Kidney tubule cell (primary cell): ENCODE measurements around the gene DNMT3A.

Source experiments
- DNase-seq: peaks from one replicate; pipeline ENCODE4 v3.0.0-alpha.2; 2018; ENCODE audit warnings: low spot score

The DNMT3A gene

DNA sequence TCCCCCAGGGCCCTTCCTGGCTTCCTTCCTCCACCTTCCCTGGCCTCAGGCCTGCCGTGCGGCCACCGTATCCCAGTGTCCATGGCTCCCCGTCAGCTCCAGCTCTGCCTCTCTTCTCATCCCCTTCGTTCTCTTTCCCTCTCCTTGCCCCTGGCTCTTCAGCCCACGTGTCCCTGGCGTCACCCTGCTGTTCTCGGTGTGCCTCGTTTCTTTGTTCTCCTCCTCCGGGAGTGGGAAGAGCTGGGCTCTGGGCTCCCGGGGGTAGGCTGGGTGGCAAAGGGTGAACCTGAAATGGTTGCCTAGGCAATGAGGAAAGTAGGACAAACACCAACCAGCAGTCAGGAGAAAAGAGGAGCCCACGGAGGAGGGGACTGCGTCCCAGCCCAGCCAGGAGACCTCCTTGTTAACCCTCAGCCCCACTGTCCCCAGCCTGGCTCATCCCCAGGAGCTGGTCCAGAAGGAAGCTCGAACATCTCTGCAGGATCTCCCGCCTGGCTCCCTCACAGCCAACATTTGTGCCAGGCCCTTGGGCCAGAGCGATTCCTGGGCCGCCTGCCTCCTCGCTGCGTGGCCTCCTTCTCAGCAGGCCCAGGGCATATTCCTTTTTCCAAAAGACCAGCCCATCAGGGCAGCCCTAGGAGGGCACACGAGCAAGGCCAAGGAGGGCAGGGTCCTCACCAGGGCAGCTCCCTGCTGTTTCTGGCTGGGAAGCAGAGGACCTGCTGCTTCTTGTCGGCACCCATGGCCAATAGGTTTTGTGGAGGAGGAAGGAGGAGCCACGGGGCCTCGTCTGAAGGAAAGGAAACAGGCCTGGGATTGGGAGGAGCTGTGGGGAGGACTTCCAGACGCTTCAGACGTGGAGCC, 30.9 kb upstream of the DNMT3A start:
- DNase-seq = no peak

DNA sequence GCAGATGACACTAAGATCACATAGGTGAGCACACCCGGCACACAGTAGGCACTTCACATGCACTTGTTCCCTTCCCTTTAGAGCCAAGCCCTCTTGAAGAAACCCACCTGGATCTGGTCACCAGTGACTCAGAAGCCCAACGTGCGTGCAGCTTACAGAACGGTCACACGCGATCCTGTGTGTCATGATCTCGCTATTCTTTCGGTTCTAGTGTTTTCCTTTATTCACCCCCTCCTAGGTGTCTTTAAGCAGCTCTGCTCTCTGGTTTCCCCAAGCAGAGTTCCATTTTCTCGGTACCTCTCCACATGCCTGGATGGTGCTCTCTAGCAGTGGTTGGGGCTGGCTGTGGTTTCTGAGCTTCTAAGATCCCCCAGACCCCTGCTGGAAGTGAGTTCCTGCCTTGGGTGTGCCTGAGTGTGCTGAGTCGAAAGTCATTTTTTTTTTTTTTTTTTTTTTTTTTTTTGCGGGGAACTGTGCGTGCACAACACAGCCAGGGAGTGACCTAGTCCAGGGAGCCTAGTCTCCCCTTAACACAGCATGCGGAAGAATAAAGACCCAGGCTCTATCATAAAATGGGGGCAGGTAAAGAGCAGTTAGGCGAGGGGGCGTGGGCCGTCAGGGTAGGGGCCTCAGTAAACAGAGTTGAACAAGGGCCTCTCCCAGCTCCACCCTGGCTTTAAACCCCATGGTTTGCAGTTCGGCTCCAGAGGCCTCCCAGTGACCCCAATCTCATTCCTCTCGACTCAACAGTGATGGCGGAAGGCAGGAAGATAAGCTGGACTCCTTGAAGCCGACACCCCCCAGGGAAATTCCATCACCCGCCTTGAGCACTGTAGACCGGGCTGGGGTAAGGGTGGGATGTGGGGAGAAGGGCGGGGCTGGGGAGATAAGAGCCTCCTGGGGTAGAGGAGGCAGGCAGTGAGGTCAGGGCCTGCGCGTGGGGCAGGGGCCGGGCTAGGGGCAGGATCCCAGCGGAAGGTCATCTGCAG, 29.8 kb upstream of the DNMT3A start:
- DNase-seq = no peak

DNA sequence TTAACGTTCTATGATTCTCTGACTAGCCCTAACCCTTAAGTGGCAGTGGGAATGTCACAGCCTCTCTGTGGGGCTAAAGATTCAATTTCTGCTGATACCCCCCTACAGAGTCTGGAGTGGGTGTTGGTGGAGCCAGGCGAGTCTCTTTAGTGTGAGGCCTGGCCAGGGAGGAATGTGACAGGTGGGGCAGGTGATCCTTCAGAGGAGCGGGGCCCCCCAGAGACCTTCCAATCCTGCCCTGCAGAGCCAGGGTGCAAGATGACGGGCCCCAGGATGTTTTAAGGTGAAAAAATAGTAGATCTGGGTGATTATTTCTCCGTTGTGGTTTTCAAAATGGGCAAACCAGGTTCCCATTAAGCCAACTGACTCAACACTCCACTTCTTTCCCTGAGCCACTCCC, 28.2 kb upstream of the DNMT3A start:
- DNase-seq = no peak

DNA sequence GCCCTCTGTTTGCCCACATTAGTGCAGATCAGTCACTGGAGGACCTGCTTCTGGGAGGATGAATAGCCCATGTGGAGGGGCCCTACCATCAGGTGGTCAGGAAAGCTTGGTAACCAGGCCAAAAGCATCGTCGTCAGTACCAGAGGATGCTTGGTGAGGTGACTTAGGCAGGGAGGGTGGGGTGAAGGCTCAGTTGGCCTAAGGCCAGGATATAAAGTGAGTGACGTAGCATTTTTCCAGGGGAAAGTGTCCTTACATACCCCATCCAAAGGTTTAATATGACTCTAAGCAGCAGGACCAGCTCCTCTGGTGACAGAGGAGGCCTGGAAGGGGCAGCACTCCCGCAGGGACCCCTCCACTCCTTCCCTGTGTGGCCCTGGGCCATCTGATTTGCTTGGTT, 27.7 kb upstream of the DNMT3A start:
- DNase-seq = no peak

DNA sequence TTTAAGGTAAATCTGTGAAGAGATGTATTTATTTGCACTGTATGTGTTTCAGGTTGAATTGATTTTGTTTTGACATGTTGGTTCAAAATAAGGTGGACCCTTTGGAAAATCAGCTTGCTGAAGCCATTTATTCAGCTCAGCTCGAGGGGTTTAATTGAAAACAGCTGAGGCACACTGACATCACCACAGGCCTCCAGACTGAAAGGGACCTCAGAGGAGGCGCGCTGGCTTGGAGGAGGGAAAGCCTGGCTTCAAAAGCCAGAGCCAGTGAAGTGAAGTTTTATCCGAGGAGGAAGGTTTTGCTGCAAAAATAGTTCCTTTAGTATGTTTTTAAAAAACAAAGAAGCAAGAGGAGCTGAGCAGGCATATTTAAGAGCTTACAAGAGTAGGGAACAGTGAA, 26.9 kb upstream of the DNMT3A start:
- no peak for DNase-seq

DNA sequence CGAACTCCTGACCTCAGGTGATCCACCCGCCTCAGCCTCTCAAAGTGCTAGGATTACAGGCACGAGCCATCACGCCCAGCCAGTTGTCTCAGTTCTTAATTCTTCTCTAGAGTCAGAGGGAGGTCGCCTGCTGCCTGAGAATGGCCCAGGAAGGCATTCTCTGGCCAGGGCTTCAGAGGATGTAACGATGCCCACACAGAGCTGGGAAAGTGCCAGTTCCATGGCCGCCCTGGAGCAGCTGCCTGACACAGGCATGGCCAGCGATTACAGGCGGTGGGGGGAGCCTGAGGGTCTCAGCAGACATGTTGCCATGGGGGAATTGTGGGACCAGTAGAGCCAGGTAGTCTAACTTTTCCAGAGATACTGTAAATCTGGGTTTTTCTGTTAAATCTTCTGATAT, 25.6 kb upstream of the DNMT3A start:
- DNase-seq = no peak

- no peak for DNase-seq
Measured at GRCh38 chr2:25366629-25367028, 24.9 kb upstream of the DNMT3A start.

- peak; percentile 53 for DNase-seq
Measured at GRCh38 chr2:25365241-25365640, 23.5 kb upstream of the DNMT3A start.

DNA sequence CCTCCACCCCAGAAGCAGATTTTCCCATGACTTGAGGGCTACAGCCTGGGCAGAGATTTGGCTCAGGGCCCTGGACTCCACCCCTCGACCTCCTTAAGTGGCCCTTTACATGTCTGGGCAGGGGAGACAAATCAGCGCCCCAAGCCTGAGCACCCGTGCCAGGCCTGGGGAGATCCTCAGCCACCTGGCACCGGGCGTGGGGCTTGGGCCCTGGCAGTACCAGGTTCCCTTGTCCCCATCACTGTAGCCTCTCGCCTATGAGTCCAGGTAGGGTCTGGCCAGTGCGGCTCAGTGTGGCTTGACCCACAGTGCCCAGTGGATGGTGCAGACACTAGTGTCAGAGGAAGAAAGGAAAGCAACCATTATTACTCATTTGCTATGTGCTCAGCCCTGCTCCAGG, 22.0 kb upstream of the DNMT3A start:
- no peak for DNase-seq

GRCh38 chr2:25362434-25363145, 20.9 kb upstream of the DNMT3A start:
- DNase-seq = peak; percentile 49

- DNase-seq = peak; percentile 93
Measured at GRCh38 chr2:25362049-25362433, 20.3 kb upstream of the DNMT3A start.

DNA sequence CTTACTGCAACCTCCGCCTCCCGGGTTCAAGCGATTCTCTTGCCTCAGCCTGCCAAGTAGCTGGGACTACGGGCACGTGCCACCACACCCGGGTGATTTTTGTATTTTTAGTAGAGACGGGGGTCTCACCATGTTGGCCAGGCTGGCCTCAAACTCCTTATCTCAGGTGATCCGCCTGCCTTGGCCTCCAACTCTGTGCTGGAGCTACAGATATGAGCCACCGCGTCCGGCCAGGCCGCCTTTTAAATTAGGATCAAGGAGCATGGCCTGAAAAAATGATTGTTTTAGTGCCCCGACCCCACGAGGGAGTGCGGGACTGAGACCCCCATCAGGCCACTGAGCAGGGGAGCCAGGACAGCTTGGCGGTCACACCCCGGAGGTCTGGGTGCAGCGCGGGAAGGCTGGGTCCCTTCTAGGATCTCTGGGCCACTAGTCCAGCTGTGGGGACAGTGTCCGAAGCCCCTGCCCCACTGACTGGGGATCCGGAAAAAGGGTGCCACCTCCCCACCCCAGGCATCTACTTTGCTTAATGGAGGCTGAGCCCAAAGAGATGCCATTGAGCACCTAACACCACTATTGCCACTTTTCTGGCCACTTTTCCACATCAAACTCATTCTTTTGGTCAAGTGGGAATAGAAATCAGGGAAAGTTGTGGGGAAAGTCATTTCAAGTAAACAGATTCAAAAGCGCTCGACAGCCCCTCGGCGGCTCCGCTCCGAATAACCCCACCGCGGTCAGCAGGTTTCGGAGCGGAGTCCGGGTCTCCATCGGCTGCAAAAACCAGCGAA, 19.7 kb upstream of the DNMT3A start:
- no peak for DNase-seq

GRCh38 chr2:25358836-25359235, 17.1 kb upstream of the DNMT3A start:
- no peak for DNase-seq

DNA sequence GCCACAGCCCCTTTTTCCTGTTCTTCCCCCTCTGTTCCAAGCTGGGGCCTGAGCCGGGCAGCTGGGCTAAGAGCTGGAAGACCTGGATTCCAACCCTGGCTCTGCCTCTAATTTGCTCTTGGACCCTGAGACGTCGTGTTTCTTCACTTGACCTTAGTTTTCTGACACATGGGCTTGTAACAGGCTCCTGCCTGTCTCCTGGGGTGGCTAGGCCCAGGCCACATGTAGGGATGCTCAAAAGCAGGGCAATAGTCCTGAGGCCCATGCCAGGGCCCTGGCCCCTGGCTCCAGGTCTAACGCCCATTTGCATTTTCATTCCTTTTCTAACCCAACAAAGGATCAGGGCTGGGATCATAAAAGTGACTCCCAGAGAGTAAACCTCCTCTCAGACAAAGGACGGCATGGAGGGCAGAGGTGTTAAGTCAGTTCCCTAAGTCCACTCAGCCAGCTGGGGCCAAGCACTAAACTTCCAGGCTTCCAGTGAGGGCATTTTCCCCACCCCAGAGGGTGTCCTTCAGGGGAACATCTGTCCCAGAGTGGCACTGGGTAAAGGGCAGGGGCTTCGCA, 16.6 kb upstream of the DNMT3A start:
- no peak for DNase-seq

- DNase-seq = no peak
Measured at GRCh38 chr2:25356088-25356487, 14.4 kb upstream of the DNMT3A start.

GRCh38 chr2:25355270-25355669, 13.5 kb upstream of the DNMT3A start:
- DNase-seq = no peak

DNA sequence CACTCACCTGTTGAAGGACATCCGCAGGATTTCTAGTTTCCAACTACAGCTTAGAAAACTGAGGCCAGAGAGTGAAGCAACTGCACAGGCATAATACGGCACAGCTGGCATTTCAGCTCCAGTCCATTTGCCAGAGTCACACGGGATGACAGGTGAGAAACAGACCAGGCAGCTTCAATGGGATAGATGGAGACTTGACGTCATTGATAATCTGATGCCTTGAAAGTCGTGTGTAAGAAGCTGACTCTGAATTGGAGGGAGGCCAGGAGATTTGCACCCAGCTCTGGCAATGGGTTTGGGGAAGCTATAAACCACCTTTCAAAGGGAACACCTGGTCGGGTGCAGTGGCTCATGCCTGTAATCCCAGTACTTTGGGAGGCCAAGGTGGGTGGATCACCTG, 12.4 kb upstream of the DNMT3A start:
- no peak for DNase-seq

- DNase-seq = peak; percentile 68
Measured at GRCh38 chr2:25349397-25349796, 7.7 kb upstream of the DNMT3A start.

GRCh38 chr2:25347846-25348245, 6.1 kb upstream of the DNMT3A start:
- no peak for DNase-seq

DNA sequence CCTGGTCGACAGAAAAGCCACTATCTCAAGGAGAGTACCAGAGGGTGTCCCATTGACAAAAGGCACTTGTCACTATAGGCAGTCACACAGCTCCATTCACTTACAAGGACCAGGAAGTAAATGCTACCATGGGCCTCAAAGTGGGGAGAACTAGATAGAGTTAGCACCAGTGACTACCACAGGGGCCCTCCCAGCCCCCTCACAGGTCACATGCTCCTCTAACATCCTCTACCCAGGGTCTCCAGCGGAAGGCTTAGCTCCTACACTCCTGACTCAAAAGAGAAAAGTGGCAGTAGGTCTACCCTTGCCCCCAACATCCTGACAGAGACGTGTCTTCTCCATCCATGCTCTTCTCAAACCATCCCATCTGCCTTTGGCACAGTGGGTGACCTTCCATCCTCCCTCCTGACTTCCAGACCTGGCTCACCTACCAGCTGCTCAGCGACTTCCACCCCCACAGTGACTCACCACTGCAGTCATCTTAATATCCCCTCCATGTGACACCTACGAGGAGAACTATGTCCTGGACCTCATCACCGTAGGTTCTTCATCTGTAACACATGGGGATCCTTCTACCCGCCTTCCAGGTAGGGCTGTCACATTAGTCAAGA, 5.6 kb upstream of the DNMT3A start:
- DNase-seq = peak; percentile 84
